ENCODE measurements around the gene WDR90.

GRCh38 chr16:658679-659571 is 9.8 kb downstream of the WDR90 start:
- no peak for TF ChIP-seq CTCF (IDR thresholded peaks at IDR 0.05)
- no peak for TF ChIP-seq POLR2A (IDR thresholded peaks at IDR 0.05)

All from uterus (tissue), 2 donors.